DMS114 treated with DMSO at 0.1 percent for 48 hours (cell line): Measurements from ENCODE around the gene NBPF26.
"Not testable (repeated sequence)": the region's sequence is repeated elsewhere in the genome, so short reads cannot be mapped to it uniquely, and the experiment has no call there.

ENCODE experiments used
- DNase-seq: peaks from one replicate; lab custom pipeline; 2025; ENCODE audit not compliant: unreplicated experiment; lab: John Stamatoyannopoulos, UW

NBPF26 gene

DNA sequence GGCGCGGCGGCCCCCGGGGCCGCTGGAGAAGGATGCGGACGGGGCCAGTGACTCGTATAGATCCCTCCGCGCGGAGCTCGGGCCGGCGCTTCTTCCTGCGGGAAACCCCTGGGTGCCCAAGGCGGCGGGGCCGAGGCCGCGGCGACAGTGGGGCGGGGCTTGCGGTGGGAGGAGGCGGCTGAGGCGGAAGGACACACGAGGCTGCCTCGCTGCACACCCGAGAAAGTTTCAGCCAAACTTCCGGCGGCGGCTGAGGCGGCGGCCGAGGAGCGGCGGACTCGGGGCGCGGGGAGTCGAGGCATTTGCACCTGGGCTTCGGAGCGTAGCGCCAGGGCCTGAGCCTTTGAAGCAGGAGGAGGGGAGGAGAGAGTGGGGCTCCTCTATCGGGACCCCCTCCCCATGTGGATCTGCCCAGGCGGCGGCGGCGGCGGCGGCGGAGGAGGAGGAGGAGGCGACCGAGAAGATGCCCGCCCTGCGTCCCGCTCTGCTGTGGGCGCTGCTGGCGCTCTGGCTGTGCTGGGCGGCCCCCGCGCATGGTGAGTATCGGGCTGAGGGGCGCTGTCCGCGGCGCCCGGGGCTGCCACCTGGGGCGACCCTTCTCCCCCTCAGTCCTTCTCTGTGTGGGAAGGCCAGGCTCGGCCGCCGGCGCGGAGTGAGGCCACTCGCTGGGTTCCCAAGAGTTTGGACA lies at the start of gene NBPF26:
NBPF26 (plus strand) TSS at position 231 of the 688 bp plus-strand sequence.
- not testable (repeated sequence) for DNase-seq

DNA sequence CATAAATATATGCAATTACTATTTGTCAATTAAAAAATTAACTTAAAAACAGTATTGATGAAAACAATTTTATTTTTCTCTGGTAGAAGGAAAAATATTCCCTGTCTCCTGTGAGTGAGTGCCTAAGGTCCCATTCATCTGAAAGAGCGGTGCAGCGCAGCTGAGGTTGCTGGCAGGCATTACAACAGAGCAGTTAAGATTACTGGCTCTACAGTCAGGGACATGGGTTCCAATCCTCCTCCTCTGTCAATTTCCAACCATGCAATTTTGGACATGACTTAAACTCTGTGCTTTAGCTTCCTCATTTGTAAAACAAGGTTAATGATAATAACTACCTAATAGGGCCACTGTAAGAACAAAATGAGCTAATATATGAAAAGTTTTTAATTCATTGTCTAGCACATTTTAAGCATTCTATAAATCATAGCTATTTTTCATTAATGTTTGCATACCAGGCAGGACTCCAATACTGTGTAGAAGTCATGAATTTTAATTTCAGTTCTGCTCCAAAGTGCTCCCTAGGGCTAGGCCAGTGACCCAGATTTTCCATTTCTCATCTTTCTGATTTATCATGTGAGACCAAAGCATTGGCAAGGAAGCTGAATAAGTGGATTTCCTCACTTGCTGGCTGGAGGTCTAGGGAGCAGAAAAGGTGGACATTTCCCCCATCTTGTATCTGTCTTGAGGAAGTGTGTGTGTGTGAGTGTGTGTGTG lies 43.5 kb upstream of the NBPF26 start:
- not testable (repeated sequence) for DNase-seq

DNA sequence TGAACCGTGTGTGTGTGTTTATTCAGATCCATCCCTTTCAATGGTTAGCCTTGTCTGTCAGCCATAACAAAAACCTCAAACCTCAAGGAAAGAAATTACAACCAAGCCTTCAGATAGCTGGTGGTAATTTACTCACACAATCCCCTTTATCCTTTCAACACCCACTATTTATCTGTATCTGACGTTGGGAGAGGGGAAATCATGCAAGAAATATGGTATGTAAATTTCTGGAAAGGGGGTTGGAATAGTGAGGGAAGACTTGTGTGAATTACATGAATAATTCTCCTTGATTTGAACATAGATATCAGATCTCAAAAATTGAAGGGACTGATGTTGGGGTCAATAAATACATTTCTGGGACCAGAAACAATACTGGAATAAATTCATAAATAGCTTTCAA lies 42.8 kb upstream of the NBPF26 start:
- not testable (repeated sequence) for DNase-seq

DNA sequence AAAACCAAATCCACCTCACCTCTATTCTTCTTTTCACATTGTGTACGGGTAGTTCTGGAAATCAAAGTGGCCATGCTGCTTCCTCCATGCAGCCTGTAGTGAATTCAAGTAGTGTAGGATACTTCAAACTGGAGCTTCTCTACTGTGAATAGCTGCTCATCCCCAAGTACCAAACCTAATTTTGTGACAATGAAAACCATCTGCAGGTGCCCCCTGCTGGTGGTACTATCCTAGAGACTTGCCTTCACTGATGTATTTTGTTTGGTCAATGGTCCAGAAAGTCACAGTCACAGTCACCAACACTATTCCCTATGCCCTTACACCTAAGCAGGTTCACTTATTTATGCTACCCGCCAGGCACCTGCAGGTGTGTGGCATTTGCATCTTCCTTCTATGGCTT lies 39.3 kb upstream of the NBPF26 start:
- DNase-seq, result not testable (repeated sequence)

DNA sequence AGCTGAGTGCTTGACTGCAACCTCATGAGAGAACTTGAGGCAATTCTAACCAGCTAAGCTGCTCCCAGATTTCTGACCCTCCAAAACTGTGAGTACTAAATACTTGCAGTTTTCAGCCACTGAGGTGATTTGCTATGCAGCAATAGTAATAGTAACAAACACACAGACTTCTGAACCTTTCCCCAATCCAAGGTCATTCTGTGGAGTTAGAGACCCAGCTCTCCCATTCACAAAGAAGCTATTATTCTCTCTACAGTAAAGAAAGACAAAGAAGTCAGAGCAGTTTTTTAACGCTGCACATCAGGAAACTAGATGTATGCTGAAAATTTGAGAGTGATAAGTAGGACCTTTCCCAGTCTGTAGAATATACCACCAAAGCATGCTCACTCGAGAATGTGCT lies 38.1 kb upstream of the NBPF26 start:
- DNase-seq, result not testable (repeated sequence)

DNA sequence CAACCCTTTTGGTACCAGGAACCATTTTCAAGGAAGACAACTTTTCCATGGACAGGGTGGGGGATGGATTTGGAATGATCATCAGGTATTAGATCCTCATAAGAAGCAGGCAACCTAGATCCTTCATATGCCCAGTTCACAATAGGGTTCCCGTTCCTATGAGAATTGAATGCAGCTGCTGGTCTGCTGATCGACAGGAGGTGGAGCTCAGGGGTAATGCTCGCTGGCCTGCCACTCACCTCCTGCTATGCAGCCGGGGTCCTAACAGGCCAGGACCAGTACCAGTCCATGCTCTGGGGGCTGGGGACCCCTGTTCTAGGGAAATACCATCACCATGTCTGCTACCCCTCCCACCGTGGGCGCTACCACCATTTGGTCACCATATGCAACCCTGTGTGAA lies 36.5 kb upstream of the NBPF26 start:
- DNase-seq, result not testable (repeated sequence)

DNA sequence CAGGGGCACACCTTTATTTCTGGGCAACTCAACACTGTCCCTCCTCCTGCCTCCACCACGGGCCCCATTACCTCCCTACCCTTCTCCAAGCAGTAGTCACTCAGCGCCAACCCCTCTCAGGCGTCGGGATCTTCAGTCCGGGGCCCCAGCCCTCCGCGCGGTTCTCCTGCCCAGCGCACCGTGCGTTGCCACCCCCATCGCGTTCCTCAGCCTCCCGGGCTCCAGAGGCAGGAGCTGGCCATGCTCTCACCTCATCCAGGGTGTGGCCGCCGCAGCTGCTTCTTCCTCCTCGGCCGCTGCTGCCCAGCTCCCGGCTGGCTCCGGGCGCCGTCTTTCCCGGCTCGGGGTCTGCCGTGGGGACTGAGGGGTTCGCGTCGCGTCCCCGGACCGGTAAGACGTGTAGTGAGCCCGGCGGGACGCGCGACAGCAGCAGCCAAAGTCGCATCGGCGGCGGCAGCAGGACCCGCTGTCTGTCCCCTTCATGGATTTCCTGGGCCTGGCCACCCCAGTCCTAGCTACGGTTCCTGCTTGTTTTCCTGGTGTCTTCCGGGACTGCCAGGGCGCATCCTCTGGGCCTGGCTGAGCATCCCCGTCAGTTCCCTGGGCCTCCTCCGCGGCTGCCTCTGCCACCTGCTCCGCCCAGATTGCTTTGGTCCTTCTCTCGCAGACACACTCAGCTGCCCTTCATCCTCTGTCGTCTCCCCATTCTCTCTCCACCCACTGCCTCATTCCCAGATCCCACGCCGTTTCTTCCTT lies 22.8 kb upstream of the NBPF26 start:
- DNase-seq, result not testable (repeated sequence)

DNA sequence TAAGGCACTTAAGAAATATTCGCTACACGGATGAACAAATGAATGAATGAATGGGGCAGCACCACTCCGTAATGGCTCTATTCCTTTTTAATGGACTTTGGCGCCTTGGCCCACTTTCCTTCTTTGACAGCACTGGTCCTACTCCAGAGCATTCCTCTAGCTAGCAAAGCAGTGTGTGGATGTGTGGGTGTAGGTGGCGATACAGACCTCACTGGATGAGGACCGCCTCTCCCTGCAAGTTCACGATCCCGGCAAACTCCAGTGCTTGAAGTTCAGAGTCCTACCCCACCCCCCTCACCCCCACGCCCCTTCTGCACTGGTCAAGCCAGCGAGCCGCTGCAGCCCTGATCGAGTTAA lies 409 bp upstream of the NBPF26 start:
- DNase-seq, result not testable (repeated sequence)

DNA sequence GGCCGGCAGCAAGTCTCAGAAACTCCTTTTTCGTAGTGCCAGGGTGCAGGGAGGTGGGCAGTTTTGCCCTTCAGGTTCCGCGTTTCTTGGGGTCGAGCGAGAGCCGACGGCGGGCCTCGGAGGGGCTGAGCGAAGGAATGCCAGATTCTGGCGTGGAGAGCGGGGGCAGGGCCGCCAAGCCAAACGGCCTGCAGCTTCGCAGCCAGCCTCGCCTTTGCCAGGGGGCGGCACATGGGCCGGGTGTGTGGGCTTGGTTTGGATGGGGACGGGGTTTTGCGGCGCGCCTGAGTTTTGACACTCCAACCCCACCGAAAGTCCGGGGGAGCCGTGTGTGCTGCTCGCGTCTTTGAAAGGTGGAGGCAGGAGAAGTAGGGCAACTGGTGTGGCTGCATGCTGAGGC lies 762 bp downstream of the NBPF26 start:
- DNase-seq, result not testable (repeated sequence)

DNA sequence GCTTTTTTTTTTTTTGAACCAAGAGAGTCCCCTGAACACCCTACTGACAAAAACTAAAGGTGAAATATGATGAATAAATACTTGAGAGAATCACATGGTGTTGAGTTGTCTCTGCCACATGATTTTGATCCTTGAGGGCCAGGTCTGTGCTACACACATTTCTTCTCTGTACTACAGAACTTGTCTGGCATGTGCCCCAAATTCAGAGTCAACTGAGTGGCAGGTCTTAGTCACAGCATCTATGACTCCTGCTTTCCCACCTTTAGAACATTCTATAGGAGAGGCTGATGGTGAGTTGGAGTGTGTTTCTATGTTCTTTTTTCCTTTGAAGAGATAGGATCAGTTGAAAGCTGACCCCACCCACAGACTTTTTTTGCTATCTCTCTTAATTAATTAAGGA lies 5.1 kb downstream of the NBPF26 start:
- not testable (repeated sequence) for DNase-seq

DNA sequence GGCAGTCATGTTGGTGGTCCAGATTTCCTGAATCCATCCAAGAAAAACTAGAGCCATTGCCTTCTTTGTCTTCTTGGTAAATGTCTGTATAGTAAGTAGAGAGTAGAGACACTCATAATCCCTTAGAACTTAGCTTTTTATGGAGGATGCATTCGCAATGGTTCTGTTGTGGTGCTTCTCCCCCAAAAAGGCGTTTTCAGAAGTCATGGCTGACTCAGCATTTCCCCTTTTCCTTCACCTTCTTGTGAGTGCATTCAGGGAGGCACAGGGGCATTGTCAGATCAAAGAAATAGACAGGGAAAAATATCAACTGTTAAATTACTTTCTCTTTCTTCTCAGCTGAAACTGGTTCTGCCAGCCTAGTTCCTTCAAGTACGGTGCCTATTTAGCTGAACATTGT lies 45.3 kb downstream of the NBPF26 start:
- DNase-seq, result not testable (repeated sequence)

DNA sequence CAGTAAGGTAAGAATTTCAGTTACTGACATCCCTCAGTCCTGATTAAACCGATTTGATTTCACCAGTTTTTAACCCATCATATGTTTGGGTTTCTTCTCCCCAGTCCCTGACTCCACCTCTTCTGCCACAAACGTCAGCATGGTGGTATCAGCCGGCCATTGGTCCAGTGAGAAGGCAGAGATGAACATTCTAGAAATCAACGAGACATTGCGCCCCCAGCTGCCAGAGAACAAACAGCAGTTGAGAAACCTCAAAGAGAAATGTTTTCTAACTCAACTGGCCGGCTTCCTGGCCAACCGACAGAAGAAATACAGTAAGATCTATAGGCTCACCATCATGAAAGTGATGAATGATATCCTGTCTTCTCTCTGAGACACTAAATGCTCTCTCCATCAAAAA lies 81.7 kb downstream of the NBPF26 start:
- not testable (repeated sequence) for DNase-seq

DNA sequence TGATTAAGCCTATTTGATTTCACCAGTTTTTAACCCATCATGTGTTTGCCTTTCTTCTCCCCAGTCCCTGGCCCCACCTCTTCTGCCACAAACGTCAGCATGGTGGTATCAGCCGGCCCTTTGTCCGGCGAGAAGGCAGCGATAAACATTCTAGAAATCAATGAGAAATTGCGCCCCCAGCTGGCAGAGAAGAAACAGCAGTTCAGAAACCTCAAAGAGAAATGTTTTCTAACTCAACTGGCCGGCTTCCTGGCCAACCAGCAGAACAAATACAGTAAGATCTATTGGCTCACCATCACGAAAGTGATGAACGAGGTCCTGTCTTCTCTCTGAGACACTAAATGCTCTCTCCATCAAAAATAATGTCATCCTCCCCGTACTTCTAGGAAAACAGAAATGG lies 88.1 kb downstream of the NBPF26 start:
- DNase-seq, result not testable (repeated sequence)

DNA sequence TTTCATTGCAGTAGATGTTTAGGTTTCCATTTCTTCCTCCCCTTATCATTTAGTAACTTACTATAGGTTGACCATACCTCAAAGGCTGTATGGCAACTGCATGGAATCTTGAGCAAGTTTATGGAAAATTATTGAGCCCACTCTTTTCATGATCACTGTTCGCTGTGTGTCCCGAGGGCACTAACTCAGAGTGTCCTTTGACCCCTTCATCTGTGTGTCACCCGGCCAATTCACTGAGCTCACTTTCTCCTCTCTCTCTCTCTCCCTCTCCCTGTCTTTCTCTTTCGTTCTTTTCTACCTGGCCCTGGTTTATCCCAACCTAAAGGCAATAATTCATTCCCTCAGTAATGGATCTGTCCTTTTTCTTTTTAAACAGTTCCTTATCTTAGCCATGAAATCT lies 101.3 kb downstream of the NBPF26 start:
- DNase-seq, result not testable (repeated sequence)

DNA sequence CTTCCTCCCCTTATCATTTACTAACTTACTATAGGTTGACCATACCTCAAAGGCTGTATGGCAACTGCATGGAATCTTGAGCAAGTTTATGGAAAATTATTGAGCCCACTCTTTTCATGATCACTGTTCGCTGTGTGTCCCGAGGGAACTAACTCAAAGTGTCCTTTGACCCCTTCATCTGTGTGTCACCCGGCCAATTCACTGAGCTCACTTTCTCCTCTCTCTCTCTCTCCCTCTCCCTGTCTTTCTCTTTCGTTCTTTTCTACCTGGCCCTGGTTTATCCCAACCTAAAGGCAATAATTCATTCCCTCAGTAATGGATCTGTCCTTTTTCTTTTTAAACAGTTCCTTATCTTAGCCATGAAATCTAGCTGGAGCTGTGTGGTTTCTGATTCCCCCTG lies 102.9 kb downstream of the NBPF26 start:
- DNase-seq, result not testable (repeated sequence)

DNA sequence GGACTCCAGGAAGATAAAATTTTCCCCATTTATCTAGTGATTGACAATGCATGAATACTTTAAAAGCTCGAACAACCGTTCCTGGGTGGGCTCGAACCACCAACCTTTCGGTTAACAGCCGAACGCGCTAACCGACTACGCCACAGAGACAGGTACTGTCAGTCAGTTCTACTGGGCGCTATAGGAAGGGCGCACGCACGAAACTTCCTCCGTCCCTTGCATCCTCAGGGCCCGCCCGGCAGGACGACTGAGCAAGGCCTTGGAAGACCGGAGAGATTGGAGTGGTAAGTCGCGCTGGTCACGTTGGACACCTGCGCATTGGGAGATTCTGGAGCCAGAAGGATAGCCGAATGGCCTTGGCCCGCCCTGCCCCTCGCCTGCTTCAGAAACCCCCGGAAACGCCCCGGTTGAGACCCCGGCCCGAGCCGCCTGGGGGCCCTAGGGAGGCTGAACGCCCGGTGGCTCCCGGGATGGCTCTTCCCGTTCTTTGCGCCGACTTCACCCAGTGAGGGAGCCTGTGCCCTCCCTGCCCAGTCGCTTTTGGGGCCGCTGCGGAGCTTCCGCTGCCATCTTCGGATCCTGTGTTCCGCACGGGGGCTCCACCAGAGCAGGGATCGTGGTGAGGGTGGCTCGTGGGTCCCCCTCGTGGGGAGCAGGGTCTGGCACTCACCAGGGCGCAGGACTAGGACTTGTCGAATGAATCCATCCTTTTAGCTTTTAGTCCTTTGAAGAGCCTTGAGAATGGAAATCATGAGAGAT lies 120.6 kb downstream of the NBPF26 start:
- DNase-seq, result peak; percentile 68

DNA sequence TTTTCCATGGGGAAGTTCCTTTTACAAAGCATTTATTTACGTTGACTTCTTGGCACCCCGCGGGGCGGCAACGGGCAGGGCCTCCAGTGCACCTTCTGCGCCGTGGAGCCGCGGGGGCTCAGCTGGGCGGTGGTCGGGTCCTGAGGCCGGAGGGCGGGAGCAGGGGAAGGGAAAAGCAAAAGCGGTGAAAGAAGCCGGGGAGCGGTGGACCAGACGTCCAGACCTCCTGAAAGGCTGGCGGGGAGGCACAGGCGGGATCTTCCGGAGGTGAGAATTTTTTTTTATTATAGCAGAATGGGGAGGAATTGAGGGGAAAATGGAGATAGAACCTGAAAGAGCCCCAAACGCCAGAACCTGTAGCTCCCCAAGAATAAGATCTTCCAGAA lies 121.2 kb downstream of the NBPF26 start:
- not testable (repeated sequence) for DNase-seq

DNA sequence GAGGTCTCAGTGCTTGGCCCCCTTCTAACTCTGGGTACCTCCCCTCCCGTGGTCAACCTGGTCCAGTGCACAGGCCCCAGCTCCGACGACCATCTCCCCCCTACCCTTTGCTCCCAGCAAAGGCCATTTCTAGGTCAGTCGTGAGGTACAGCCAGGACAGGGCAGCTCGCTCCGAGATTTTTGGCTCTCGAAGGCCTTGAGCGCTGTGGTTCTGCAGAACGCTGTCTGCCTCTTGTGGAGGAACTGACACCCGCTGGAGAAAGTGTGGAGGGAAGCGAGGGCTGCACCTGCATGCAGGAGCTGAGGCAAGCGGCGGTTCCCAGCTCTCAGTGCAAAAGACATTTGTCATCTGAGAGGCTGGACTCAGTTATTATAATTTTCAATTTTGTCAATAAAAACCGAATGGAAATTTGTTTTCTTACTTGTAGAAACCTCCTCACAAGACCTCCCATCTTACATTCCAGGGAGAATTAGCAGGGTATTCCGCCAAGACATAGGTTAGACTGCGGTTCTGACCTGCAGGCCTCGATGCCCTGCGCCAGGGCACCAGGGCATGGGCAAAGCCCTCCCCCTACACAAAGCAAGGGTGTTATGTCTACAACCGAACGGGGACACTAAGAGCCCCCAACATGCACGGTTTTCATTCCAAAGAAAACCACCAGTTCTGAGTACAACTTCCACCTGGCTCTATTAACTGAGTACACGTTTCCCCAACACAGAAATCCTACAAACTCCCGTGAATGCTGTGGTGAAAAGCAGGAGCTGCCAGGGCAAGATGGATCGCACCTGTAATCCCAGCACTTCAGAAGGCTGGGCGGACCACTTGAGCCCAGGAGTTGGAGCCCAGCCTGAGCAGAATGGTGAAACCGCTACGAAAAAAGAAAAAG lies 125.9 kb downstream of the NBPF26 start:
- DNase-seq, result not testable (repeated sequence)

DNA sequence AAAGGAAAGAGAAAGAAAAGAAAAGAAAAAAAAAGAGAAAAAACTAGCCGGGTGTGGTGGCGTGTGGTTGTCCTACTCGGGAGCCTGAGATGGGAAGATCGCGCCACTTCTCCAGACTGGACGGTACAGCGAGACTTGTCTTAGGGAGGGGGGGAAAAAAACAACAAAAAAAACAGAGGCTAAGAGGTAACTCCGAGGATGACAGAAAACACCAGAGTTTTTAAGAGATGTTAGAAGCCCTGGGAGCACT lies 126.5 kb downstream of the NBPF26 start:
- peak; percentile 96 for DNase-seq
